ENCODE data around the gene EYS. TPM values are rescaled to one million over a fixed set of nuclear protein-coding genes. Genes with fewer than 3 reads are reported as not detected.

Gene EYS
- polyA plus RNA-seq, 1 experiment, result not detected

- H3K27me3 ChIP-seq (ENCODE audit: control insufficient read depth, insufficient read depth, low read length), result no peaks in the 10 kb centered on the region
- H3K4me3 ChIP-seq (ENCODE audit: low read depth, low read length), result no peak overlapping the region
- TF ChIP-seq CTCF (IDR thresholded peaks at IDR 0.05; ENCODE audit: insufficient read depth, low read depth, low read length), result no peak
- H3K36me3 ChIP-seq (ENCODE audit: control insufficient read depth, insufficient read depth, low read length), result no peaks in the 10 kb centered on the region
- no peak for DNase-seq (ENCODE audit: low read depth)
- ChIA-PET CTCF (no interaction called here), POLR2A (no interaction called here)
Measured at GRCh38 chr6:64000818-64001491, 1706.1 kb downstream of the EYS start.

DNA sequence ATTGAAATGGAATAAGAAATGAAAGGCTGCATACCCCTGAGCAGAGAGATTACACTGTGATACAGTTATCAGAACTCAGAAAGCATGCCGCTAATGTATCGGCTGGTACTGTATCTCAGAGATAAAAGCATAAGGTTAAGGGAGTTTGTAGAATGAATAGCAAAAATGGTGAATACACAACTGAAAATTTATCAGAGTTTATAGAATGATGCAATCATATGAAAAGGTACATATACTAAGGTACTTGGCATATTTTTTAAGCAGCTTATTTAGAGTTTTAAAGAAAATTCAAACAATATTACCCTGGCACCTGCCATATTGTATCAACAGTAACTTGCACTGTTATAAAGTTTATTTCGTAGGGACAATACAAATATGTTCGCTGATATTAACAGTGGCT is 1707.4 kb downstream of the EYS start:
- ChIA-PET CTCF (interaction anchor here (0.7 kb wide), 1 partner anchor 71 kb away, joined by 3 read pairs; no protein-coding TSS in a partner anchor), POLR2A (no interaction called here)
- H3K36me3 ChIP-seq (ENCODE audit: control insufficient read depth, insufficient read depth, low read length), result no peaks in the 10 kb centered on the region
- H3K4me3 ChIP-seq (ENCODE audit: low read depth, low read length), result no peak overlapping the region
- no peak for TF ChIP-seq CTCF (IDR thresholded peaks at IDR 0.05; ENCODE audit: insufficient read depth, low read depth, low read length)
- no peaks in the 10 kb centered on the region for H3K27me3 ChIP-seq (ENCODE audit: control insufficient read depth, insufficient read depth, low read length)
- DNase-seq (ENCODE audit: low read depth), result no peak

DNA sequence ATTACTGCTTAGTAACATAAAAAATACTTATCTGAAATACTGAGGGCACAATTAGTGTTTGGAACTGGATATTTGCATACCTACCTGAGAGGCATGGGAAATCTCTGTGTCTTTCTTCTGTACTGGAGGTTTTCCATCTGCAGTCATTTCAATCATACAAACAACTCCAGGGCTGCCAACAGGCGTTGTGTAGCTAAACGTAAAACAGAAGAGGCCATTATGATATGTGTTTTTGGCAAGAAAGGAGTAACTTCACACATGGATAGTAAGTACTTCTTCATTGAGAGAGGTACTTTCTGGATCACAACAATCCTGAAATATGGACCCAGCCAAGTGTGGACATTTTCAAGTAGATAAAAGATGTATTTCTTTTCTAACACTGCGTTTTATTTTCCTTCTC is 1708.0 kb downstream of the EYS start:
- DNase-seq (ENCODE audit: low read depth), result no peak
- Histone ChIP-seq H3K36me3 (ENCODE audit: control insufficient read depth, insufficient read depth, low read length) (no peaks in the 10 kb centered on the region), H3K4me3 (ENCODE audit: low read depth, low read length) (no peak overlapping the region), H3K27me3 (ENCODE audit: control insufficient read depth, insufficient read depth, low read length) (no peaks in the 10 kb centered on the region)
- ChIA-PET POLR2A (no interaction called here), CTCF (no interaction called here)
- no peak for TF ChIP-seq CTCF (IDR thresholded peaks at IDR 0.05; ENCODE audit: insufficient read depth, low read depth, low read length)

DNA sequence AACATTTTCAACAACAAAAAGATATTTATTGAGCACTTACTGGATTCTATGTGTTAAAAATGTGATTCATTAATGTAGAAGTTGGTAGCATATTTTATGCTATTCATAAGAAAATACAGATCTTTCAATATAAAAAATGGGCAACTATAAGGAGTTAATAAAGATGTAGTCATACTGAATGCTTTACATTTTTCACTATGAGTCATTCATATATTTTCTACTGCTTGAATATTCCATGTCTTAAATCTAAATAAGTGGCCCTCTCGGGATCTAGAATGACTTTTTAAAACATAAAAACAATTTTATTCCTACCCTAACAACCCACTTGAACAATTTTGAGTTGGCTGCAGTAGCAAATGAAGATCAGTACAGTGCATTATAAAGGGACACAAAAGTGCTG is 1709.3 kb downstream of the EYS start:
- no peak for DNase-seq (ENCODE audit: low read depth)
- H3K4me3 ChIP-seq (ENCODE audit: low read depth, low read length), result no peak overlapping the region
- ChIA-PET POLR2A (no interaction called here), CTCF (no interaction called here)
- TF ChIP-seq CTCF (IDR thresholded peaks at IDR 0.05; ENCODE audit: insufficient read depth, low read depth, low read length), result no peak
- no peaks in the 10 kb centered on the region for H3K27me3 ChIP-seq (ENCODE audit: control insufficient read depth, insufficient read depth, low read length)
- H3K36me3 ChIP-seq (ENCODE audit: control insufficient read depth, insufficient read depth, low read length), result no peaks in the 10 kb centered on the region

DNA sequence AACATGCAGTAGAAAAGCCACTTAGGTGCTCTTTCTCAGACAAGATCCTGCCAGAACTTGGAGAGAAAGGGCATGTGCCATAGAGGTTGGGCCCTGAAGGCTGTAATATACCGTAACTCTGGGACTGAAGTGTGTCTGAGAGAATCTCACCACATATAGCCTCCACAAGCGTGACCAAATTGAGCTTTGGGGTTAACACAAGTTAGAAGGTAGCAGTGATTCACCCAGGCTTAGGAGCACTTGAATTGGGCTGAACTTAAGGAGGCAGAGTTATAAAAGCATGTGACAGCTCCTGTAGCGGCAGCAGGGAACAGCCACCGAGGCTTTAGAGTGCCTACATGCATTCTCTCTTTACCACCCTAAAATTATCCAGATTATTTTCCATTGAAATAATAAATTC is 1709.8 kb downstream of the EYS start:
- H3K27me3 ChIP-seq (ENCODE audit: control insufficient read depth, insufficient read depth, low read length), result no peaks in the 10 kb centered on the region
- POLR2A ChIA-PET, result no interaction called here
- CTCF ChIA-PET, result interaction anchor here (0.6 kb wide), 1 partner anchor 1174 kb away, joined by 3 read pairs; no protein-coding TSS in a partner anchor
- H3K4me3 ChIP-seq (ENCODE audit: low read depth, low read length), result no peak overlapping the region
- TF ChIP-seq CTCF (IDR thresholded peaks at IDR 0.05; ENCODE audit: insufficient read depth, low read depth, low read length), result no peak
- no peak for DNase-seq (ENCODE audit: low read depth)
- no peaks in the 10 kb centered on the region for H3K36me3 ChIP-seq (ENCODE audit: control insufficient read depth, insufficient read depth, low read length)
